ENCODE measurements around the gene BRICD5. TPM values are rescaled to one million over a fixed set of nuclear protein-coding genes. Genes with fewer than 3 reads are reported as not detected.

The BRICD5 gene
- total and polyA plus RNA-seq, 2 of the 13 experiments (the other 11 are each of a cell fraction or from before 2014, with no cell fraction given), result 1.6 to 5.8 TPM

- TF ChIP-seq ZNF746 (CRISPR knock-in tag; IDR thresholded peaks at IDR 0.05) (peak; percentile 49), ZNF18 (CRISPR knock-in tag; IDR thresholded peaks at IDR 0.05; ENCODE audit: insufficient replicate concordance) (no peak), GTF3A (CRISPR knock-in tag; conservative IDR thresholded peaks at IDR 0.05) (no peak), U2AF2 (IDR thresholded peaks at IDR 0.05; ENCODE audit: low read depth, low read length) (no peak), ZNF274 (CRISPR knock-in tag; IDR thresholded peaks at IDR 0.05) (peak; percentile 54; the same call in 1 of the 2 replicates), NCOA2 (CRISPR knock-in tag; IDR thresholded peaks at IDR 0.05) (peak; percentile 50), RAD51 (IDR thresholded peaks at IDR 0.05; ENCODE audit: borderline replicate concordance) (no peak), ZNF652 (CRISPR knock-in tag; IDR thresholded peaks at IDR 0.05; ENCODE audit: borderline replicate concordance, low read depth) (peak; percentile 12; the same call in 1 of the 2 replicates), TEAD2 (CRISPR knock-in tag; IDR thresholded peaks at IDR 0.05) (no peak), ATF3 (CRISPR knock-in tag; IDR thresholded peaks at IDR 0.05) (no peak), ATRX (CRISPR knock-in tag; IDR thresholded peaks at IDR 0.05; ENCODE audit: borderline replicate concordance) (no peak), GPBP1L1 (CRISPR knock-in tag; IDR thresholded peaks at IDR 0.05) (no peak), ZBTB3 (CRISPR knock-in tag; IDR thresholded peaks at IDR 0.05; ENCODE audit: borderline replicate concordance, low read depth) (no peak), SAFB2 (CRISPR knock-in tag; IDR thresholded peaks at IDR 0.05; ENCODE audit: borderline replicate concordance, low read depth) (peak; percentile 43; the same call in 1 of the 2 replicates), RFX1 (IDR thresholded peaks at IDR 0.05) (no peak), DDIT3 (CRISPR knock-in tag; IDR thresholded peaks at IDR 0.05) (no peak), ZNF142 (CRISPR knock-in tag; IDR thresholded peaks at IDR 0.05) (no peak), ZNF331 (CRISPR knock-in tag; IDR thresholded peaks at IDR 0.05) (peak; percentile 91), ZNF337 (CRISPR knock-in tag; IDR thresholded peaks at IDR 0.05; ENCODE audit: borderline replicate concordance, low read depth) (no peak), TMF1 (CRISPR knock-in tag; IDR thresholded peaks at IDR 0.05; ENCODE audit: low read depth) (peak; percentile 50)
Measured at GRCh38 chr16:2251296-2252111, 40.8 kb upstream of the BRICD5 start, which contains the start of gene ECI1 (continued).
